GM18498 (cell line): ENCODE results near the gene CCPG1.
A peak's percentile ranks its signal among the peaks of the same experiment; 100 is the strongest.
"Not testable (repeated sequence)": the region's sequence is repeated elsewhere in the genome, so short reads cannot be mapped to it uniquely, and the experiment has no call there.

Experiments
- ATAC-seq: cut with Tn5 transposase; IDR thresholded peaks from one replicate; pipeline ENCODE4 v1.9.1; 2021; ENCODE audit warnings: mild to moderate bottlenecking, moderate library complexity; ENCODE audit not compliant: unreplicated experiment

CCPG1 gene

GRCh38 chr15:55408012-55408928 is at the start of gene CCPG1, which contains the start of gene PIERCE2:
Gene CCPG1, minus strand, starts transcription at chr15:55408359. Its CDS starts 18,935 bp downstream, at chr15:55389424.
Gene PIERCE2, plus strand, starts transcription at chr15:55408495. Its CDS starts 274 bp downstream, at chr15:55408769.
- peak; percentile 93 for ATAC-seq

- ATAC-seq, result no peak
These were observed 49.4 kb upstream of the CCPG1 start for GRCh38 chr15:55457401-55458022.

DNA sequence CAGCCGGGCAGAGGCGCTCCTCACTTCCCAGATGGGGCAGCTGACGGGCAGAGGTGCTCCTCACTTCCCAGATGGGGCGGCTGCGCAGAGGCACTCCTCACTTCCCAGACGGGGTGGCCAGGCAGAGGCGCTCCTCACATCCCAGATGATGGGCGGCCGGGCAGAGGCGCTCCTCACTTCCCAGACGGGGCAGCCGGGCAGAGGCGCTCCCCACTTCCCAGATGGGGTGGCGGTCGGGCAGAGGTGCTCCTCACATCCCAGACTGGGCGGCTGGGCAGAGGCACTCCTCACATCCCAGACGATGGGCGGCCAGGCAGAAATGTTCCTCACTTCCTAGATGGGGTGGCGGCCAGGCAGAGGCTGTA is 38.9 kb upstream of the CCPG1 start:
- not testable (repeated sequence) for ATAC-seq

DNA sequence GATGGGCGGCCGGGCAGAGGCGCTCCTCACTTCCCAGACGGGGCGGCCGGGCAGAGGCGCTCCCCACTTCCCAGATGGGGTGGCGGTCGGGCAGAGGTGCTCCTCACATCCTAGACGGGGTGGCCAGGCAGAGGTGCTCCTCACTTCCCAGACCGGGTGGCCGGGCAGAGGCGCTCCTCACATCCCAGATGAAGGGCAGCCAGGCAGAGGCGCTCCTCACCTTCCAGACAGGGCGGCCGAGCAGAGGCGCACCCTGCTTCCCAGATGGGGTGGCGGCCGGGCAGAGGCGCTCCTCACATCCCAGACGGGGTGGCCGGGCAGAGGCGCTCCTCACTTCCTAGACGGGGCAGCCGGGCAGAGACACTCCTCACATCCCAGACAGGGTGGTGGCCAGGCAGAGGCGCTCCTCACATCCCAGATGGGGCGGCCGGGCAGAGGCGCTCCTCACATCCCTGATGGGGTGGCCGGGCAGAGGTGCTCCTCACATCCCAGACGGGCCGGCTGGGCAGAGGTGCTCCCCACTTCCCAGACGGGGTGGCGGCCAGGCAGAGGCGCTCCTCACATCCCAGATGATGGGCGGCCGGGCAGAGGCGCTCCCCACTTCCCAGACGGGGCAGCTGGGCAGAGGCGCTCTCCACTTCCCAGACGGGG is 38.3 kb upstream of the CCPG1 start:
- ATAC-seq, result not testable (repeated sequence)

DNA sequence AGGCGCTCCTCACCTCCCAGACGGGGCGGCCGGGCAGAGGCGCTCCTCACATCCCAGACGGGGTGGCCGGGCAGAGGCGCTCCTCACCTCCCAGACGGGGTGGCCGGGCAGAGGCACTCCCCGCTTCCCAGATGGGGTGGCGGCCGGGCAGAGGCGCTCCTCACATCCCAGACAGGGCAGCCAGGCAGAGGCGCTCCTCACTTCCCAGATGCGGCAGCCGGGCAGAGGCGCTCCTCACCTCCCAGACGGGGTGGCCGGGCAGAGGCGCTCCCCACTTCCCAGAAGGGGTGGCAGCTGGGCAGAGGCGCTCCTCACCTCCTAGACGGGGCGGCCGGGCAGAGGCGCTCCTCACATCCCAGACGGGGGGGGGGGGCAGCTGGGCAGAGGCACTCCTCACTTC is 37.8 kb upstream of the CCPG1 start:
- ATAC-seq, result not testable (repeated sequence)

DNA sequence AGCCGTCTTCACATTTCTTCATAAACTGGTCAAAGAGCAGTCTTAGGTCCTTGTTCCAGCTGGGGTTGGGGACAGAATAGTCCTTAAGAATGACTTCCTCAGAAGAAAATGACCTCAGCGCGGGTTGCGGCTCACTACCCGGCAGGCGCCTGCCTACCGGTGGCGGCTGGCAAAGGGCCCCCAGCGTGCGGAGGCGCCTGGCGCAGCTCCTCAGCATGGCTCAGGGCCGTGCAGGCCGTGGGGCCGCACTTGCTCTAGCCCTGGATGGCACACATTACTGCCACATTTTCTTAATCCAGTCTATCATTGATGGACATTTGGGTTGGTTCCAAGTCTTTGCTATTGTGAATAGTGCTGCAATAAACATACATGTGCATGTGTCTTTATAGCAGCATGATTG is 35.0 kb upstream of the CCPG1 start:
- not testable (repeated sequence) for ATAC-seq

GRCh38 chr15:55434989-55435825 is 27.0 kb upstream of the CCPG1 start:
- no peak for ATAC-seq

DNA sequence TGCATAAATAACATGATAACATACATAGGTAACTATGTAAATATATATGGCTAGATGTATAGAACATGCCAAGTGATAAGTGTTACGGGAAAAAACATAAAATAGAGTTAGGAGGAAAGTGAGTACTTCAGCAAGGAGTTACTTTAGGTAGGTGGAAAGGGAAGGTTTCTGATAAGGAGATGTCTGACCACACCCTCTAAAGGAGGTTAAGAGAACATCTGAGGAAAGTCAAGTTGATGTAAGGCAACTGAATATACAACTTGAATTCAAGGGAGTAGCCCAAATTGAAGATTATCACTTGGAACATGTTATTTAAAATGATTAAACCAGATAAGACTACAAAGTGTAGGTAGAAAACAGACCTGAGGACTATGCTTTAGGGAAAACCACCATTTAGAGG is 13.9 kb upstream of the CCPG1 start:
- no peak for ATAC-seq

DNA sequence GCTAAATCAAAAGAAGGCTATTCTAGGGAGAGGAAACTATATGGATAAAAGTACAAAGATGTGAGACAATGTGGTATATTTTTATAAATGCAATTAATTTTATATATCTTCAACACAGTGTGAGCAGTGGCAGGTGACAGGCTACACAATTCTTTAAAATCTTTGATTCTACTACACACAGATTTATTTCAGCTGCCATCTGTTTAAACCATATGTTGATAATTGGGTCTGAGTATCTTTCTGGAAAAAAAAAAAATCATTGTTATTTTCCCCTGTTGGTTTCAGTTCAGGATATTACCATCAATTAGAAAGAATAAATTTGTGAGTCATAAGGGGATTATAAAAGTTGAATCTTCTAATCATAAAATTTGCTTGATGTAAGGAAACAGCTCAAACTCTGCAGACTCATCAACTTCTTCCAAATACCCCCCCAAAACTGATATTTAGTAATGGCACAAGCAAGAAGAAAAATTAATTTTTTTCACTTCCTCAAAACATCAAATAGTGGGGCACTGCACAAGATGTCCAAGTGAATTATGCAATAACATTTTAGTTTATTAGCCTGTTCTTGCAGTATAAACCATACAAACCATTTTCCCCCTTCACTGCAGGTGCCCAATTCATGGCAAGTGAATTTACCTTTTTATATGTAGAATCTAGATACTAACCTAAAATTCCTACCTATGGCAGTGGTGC is 12.2 kb upstream of the CCPG1 start:
- no peak for ATAC-seq

DNA sequence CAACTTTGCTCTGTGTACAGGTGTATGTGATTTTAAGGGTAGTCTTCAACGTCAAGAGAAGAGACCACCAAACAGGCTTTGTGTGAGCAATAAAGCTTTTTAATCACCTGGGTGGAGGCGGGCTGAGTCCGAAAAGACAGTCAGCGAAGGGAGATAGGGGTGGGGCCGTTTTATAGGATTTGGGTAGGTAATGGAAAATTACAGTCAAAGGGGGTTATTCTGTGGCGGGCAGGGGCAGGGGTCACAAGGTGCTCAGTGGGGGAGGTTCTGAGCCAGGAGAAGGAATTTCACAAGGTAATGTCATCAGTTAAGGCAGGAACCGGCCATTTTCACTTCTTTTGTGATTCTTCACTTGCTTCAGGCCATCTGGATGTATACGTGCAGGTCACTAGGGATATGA is 9.5 kb upstream of the CCPG1 start:
- ATAC-seq, result not testable (repeated sequence)

DNA sequence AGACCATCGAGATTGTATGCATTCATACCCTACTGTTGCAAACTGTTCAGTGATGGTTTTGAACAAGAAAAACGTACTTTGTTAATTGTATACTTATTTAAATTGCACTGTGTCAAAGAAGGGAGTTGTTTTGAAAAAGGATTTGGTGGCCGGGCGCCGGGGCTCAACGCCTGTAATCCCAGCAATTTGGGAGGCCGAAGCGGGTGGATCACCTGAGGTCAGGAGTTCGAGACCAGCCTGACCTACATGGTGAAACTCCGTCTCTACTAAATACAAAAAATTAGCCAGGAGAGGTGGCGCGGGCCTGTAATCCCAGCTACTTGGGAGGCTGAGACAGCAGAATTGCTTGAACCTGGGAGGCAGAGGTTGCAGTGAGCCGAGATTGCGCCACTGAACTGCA is 817 bp upstream of the CCPG1 start:
- not testable (repeated sequence) for ATAC-seq

DNA sequence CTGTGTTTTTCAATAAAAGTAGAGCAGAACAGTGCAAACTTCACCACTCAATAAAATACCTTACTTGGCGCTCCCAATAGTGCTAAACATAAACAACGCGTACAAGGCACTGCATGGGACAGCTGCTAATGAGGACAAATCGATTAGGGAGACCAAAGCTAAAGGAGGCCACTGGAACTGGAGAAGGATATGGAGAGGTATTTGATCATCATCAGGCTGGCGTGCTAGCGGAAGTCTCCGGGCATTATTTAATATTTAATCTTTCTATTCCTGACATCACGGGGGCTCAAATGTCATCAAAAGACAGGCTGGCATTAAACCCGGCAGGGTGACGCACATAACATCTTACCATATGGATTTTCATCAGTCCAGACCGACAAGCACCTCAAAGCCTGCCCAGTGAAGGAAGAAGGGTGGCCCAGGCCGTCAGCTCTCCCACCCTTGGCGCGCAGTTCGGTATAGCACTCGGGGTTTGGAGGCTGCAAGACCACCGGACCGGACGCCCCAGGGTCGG is 604 bp downstream of the CCPG1 start:
- no peak for ATAC-seq

- no peak for ATAC-seq
These were observed 4.6 kb downstream of the CCPG1 start for GRCh38 chr15:55403531-55403930.

DNA sequence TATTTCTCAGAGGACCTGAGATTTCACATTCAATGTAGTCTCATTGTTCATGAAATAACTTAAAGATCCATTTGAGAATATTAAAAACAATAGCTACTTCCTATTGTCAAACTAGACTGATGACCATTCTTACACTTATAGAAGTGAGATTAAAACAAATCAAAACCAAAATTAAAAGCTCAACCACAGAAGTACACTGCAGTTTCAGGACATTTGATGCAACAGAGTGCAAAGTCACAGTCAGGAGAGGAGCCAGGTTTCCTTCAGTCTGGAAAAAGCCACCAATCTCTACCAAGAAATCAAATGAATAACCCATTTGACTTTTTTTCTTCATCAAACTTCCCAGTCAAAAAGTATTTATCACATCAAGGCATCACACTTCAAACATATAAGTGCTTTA is 5.5 kb downstream of the CCPG1 start:
- ATAC-seq, result peak; percentile 57

GRCh38 chr15:55401786-55402246 is 6.3 kb downstream of the CCPG1 start:
- no peak for ATAC-seq

GRCh38 chr15:55400050-55400449 is 8.1 kb downstream of the CCPG1 start:
- not testable (repeated sequence) for ATAC-seq

GRCh38 chr15:55398243-55398642 is 9.9 kb downstream of the CCPG1 start:
- ATAC-seq, result no peak

- ATAC-seq, result no peak
These were observed 13.5 kb downstream of the CCPG1 start for GRCh38 chr15:55394694-55395093.

- no peak for ATAC-seq
These were observed 18.9 kb downstream of the CCPG1 start for GRCh38 chr15:55389264-55389607.

DNA sequence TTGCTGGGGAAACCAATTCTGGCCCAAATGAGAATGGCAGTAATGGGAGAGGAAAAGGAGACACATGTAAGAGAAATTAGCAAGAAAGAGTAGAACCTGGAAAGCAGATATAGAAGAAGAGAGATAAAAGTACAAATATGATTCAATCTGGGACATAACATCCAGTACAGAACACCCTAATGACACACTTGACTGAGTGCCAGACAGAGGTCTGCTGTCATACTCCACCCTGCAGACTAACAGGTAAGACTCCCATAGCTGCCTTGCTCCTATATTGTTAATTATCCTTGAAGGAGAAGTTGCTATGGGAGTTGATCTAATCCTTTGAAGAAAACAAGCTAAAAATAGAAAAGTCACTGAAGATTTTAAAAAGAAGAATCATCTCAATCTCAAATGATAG is 21.1 kb downstream of the CCPG1 start:
- ATAC-seq, result no peak
